ENCODE measurements around the gene PTGES. TPM values are rescaled to one million over a fixed set of nuclear protein-coding genes. Genes with fewer than 3 reads are reported as not detected.

The PTGES gene
- total and polyA plus RNA-seq, 8 donors: 0.16 to 2.5 (median 0.95) TPM

- Histone ChIP-seq H3K27me3 (no peaks in the 10 kb centered on the region), H3K36me3 (no peaks in the 10 kb centered on the region), H3K4me3 (no peak overlapping the region), H3K9me3 (no peaks in the 10 kb centered on the region), H3K4me1 (no peaks in the 10 kb centered on the region), H3K27ac (no peak overlapping the region)
- ATAC-seq (no peak), FAIRE-seq (no peak), DNase-seq (no peak)
- WGBS, 2 donors: 23 to 27% methylated on average over 5 of the region's 5 CpGs
- TF ChIP-seq CTCF (IDR thresholded peaks at IDR 0.05): no peak
- intact Hi-C loops (cut with DNase I): no loop called here
Observed at GRCh38 chr9:129716091-129716490, 36.8 kb downstream of the PTGES start.

GRCh38 chr9:129714511-129715061, 38.3 kb downstream of the PTGES start:
- no peaks in the 10 kb centered on the region for H3K4me1 ChIP-seq
- no peak for ATAC-seq
- H3K27me3 ChIP-seq: no peaks in the 10 kb centered on the region
- WGBS, 2 donors: 65 to 68% methylated on average over 15 of the region's 15 CpGs
- intact Hi-C loops (cut with DNase I): no loop called here
- no peak for TF ChIP-seq CTCF (IDR thresholded peaks at IDR 0.05)
- no peak for FAIRE-seq
- H3K36me3 ChIP-seq: no peaks in the 10 kb centered on the region
- no peak overlapping the region for H3K4me3 ChIP-seq
- no peak overlapping the region for H3K27ac ChIP-seq
- no peak for DNase-seq
- H3K9me3 ChIP-seq: no peaks in the 10 kb centered on the region

- WGBS, 2 donors: 77 to 93% methylated on average over 10 of the region's 10 CpGs
- no peaks in the 10 kb centered on the region for H3K36me3 ChIP-seq
- FAIRE-seq (no peak), DNase-seq (no peak), ATAC-seq (no peak)
- no peak overlapping the region for H3K4me3 ChIP-seq
- H3K27ac ChIP-seq: no peak overlapping the region
- intact Hi-C loops (cut with DNase I): no loop called here
- no peaks in the 10 kb centered on the region for H3K9me3 ChIP-seq
- TF ChIP-seq CTCF (IDR thresholded peaks at IDR 0.05): no peak
- no peaks in the 10 kb centered on the region for H3K27me3 ChIP-seq
- H3K4me1 ChIP-seq: no peaks in the 10 kb centered on the region
Observed at GRCh38 chr9:129713402-129713679, 39.5 kb downstream of the PTGES start.

GRCh38 chr9:129712634-129713401, 40.0 kb downstream of the PTGES start:
- FAIRE-seq (no peak), DNase-seq (no peak), ATAC-seq (peak in 2 of 4 donors; percentile 21 to 51)
- TF ChIP-seq CTCF (IDR thresholded peaks at IDR 0.05): no peak
- Histone ChIP-seq H3K36me3 (no peaks in the 10 kb centered on the region), H3K4me1 (no peaks in the 10 kb centered on the region), H3K9me3 (no peaks in the 10 kb centered on the region), H3K27me3 (no peaks in the 10 kb centered on the region), H3K27ac (no peak overlapping the region), H3K4me3 (no peak overlapping the region)
- WGBS, 2 donors: 60 to 70% methylated on average over 26 of the region's 26 CpGs
- intact Hi-C loops (cut with DNase I): no loop called here

GRCh38 chr9:129710169-129710453, 42.7 kb downstream of the PTGES start:
- H3K4me1 ChIP-seq: no peaks in the 10 kb centered on the region
- ATAC-seq (no peak), FAIRE-seq (no peak), DNase-seq (no peak)
- no peak for TF ChIP-seq CTCF (IDR thresholded peaks at IDR 0.05)
- H3K4me3 ChIP-seq: no peak overlapping the region
- no peak overlapping the region for H3K27ac ChIP-seq
- WGBS, 2 donors: 87 to 100% methylated on average over 3 of the region's 3 CpGs
- intact Hi-C loops (cut with DNase I): no loop called here
- H3K9me3 ChIP-seq: no peaks in the 10 kb centered on the region
- H3K27me3 ChIP-seq: no peaks in the 10 kb centered on the region
- H3K36me3 ChIP-seq: no peaks in the 10 kb centered on the region

Measured in pancreas (tissue), 10 donors.